ENCODE data around the gene DCDC2C. TPM values are rescaled to one million over a fixed set of nuclear protein-coding genes. Genes with fewer than 3 reads are reported as not detected.

Gene DCDC2C
- total RNA-seq, 6 experiments from 2014 or later, result not detected

GRCh38 chr2:3771576-3771975 is 68.2 kb downstream of the DCDC2C start:
- no peaks in the 10 kb centered on the region; the same call in 1 of the 2 replicates for H3K36me3 Mint-ChIP-seq (ENCODE audit: low read depth)
- H3K9me3 Mint-ChIP-seq, result peaks cover 40% of the 10 kb centered on the region
- no peaks in the 10 kb centered on the region for H3K4me1 Mint-ChIP-seq (ENCODE audit: low read depth)
- TF ChIP-seq, protein P1, sequence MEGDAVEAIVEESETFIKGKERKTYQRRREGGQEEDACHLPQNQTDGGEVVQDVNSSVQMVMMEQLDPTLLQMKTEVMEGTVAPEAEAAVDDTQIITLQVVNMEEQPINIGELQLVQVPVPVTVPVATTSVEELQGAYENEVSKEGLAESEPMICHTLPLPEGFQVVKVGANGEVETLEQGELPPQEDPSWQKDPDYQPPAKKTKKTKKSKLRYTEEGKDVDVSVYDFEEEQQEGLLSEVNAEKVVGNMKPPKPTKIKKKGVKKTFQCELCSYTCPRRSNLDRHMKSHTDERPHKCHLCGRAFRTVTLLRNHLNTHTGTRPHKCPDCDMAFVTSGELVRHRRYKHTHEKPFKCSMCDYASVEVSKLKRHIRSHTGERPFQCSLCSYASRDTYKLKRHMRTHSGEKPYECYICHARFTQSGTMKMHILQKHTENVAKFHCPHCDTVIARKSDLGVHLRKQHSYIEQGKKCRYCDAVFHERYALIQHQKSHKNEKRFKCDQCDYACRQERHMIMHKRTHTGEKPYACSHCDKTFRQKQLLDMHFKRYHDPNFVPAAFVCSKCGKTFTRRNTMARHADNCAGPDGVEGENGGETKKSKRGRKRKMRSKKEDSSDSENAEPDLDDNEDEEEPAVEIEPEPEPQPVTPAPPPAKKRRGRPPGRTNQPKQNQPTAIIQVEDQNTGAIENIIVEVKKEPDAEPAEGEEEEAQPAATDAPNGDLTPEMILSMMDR (IDR thresholded peaks at IDR 0.05), result no peak
- H3K4me3 Mint-ChIP-seq, result no peak overlapping the region
- no peak overlapping the region for H3K27ac Mint-ChIP-seq
- H3K27me3 Mint-ChIP-seq (ENCODE audit: insufficient read depth), result no peaks in the 10 kb centered on the region
- no peak for DNase-seq

DNA sequence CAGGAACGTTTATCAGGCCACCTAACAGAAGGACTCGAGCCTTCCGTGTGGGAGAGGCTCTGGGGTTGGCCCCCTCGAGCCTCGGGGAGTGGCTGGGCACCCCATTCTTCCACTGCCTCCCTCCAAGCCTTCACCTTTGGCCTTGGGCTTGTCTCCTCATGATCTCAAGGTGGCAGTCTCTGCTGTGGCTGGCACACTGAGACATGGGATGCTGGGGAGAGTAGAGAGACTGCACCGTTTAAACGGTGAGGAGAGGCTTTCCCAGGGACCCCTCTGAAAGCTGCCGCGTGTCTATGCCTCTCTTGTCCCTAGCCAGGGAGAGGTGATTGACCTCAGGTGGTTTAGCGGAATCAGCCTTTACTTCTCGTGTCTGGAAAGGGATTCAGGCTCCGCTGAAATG is 71.0 kb downstream of the DCDC2C start:
- no peak for DNase-seq
- Mint-ChIP-seq H3K4me3 (no peak overlapping the region), H3K27ac (no peak overlapping the region), H3K4me1 (ENCODE audit: low read depth) (no peaks in the 10 kb centered on the region), H3K9me3 (peaks cover 61% of the 10 kb centered on the region), H3K27me3 (ENCODE audit: insufficient read depth) (no peaks in the 10 kb centered on the region), H3K36me3 (ENCODE audit: low read depth) (peaks cover 4% of the 10 kb centered on the region; the same call in 1 of the 2 replicates)
- TF ChIP-seq, protein P1 (IDR thresholded peaks at IDR 0.05), result no peak

GRCh38 chr2:3776311-3776710 is 72.9 kb downstream of the DCDC2C start:
- peaks cover 61% of the 10 kb centered on the region for H3K9me3 Mint-ChIP-seq
- H3K36me3 Mint-ChIP-seq (ENCODE audit: low read depth), result 0 out of 2 replicates have a peak, but pooled peaks cover 4% of the 10 kb centered on the region
- H3K4me1 Mint-ChIP-seq (ENCODE audit: low read depth), result no peaks in the 10 kb centered on the region
- H3K27ac Mint-ChIP-seq, result no peak overlapping the region
- TF ChIP-seq, protein P1 (IDR thresholded peaks at IDR 0.05), result no peak
- H3K4me3 Mint-ChIP-seq, result no peak overlapping the region
- no peaks in the 10 kb centered on the region; the same call in 1 of the 2 replicates for H3K27me3 Mint-ChIP-seq (ENCODE audit: insufficient read depth)
- no peak for DNase-seq

DNA sequence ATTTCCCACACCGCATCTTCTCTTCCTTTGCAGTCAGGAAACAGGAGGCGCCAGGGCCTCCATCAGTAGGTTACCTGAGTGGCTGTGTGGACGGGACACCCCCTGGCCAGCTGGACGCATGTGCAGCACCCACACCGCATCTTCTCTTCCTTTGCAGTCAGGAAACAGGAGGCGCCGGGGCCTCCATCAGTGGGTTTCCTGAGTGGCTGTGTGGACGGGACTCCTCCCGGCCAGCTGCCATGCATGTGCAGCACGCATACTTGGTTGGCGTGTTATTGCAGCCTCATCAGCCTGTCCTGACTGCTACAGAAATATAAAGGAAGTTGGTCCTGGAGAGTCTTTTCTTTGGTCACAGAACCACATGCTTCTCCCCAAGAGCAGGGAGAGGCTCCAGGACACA is 74.6 kb downstream of the DCDC2C start:
- TF ChIP-seq, protein P1 (IDR thresholded peaks at IDR 0.05), result no peak
- peaks cover 52% of the 10 kb centered on the region for H3K9me3 Mint-ChIP-seq
- H3K4me1 Mint-ChIP-seq (ENCODE audit: low read depth), result no peaks in the 10 kb centered on the region
- no peaks in the 10 kb centered on the region; the same call in 1 of the 2 replicates for H3K27me3 Mint-ChIP-seq (ENCODE audit: insufficient read depth)
- no peak overlapping the region for H3K27ac Mint-ChIP-seq
- H3K36me3 Mint-ChIP-seq (ENCODE audit: low read depth), result 0 out of 2 replicates have a peak, but pooled peaks cover 4% of the 10 kb centered on the region
- no peak for DNase-seq
- no peak overlapping the region for H3K4me3 Mint-ChIP-seq

- no peak for DNase-seq
- 0 out of 2 replicates have a peak, but pooled peaks cover 4% of the 10 kb centered on the region for H3K36me3 Mint-ChIP-seq (ENCODE audit: low read depth)
- TF ChIP-seq, protein P1 (IDR thresholded peaks at IDR 0.05), result no peak
- H3K27ac Mint-ChIP-seq, result no peak overlapping the region
- no peaks in the 10 kb centered on the region; the same call in 1 of the 2 replicates for H3K27me3 Mint-ChIP-seq (ENCODE audit: insufficient read depth)
- peaks cover 47% of the 10 kb centered on the region for H3K9me3 Mint-ChIP-seq
- no peaks in the 10 kb centered on the region for H3K4me1 Mint-ChIP-seq (ENCODE audit: low read depth)
- no peak overlapping the region for H3K4me3 Mint-ChIP-seq
These were observed 75.6 kb downstream of the DCDC2C start for GRCh38 chr2:3778851-3779495.

Measured in HFFc6 (cell line).